HepG2 (cell line): ENCODE data around the gene VSNL1. TPM values are rescaled to one million over a fixed set of nuclear protein-coding genes. Genes with fewer than 3 reads are reported as not detected.

Source experiments
- AKAP8 ChIP-seq: sonication (generic); formaldehyde crosslinking; IDR thresholded peaks from 2 replicates; pipeline ENCODE4 v1.5.1; 2020; ENCODE audit warnings: mild to moderate bottlenecking, missing genetic modification reagents
- ATF4 ChIP-seq, 2 experiments: fragments of 450-650 bp in 1 of 2; sonication (generic) in 1 of 2; formaldehyde crosslinking; IDR thresholded peaks; 2 replicates each; pipeline versions ENCODE4 v1.5.0 to v1.8.0; 2020 to 2022; ENCODE audit warnings: mild to moderate bottlenecking in 1 of 2, missing genetic modification reagents in 1 of 2
- CBX2 ChIP-seq, 2 experiments: fragments of 200-600 bp in 1 of 2; sonication (generic); formaldehyde crosslinking in 1 of 2; IDR thresholded peaks; 2 replicates each; pipeline versions ENCODE4 v1.7.0 to v1.8.1; 2018 to 2022; ENCODE audit warnings: low read depth in 2 of 2, low read length in 1 of 2, mild to moderate bottlenecking in 1 of 2, missing genetic modification reagents in 1 of 2
- DBP ChIP-seq: sonication (generic); formaldehyde crosslinking; IDR thresholded peaks from 2 replicates; pipeline ENCODE4 v1.4.0; 2020; ENCODE audit warnings: missing genetic modification reagents; ENCODE audit errors: not compliant biosample characterization
- KDM1A ChIP-seq: IDR thresholded peaks from 2 replicates; pipeline ENCODE4 v1.6.1; 2016; ENCODE audit warnings: missing compliant biosample characterization
- MED13 ChIP-seq: sonication (generic); formaldehyde crosslinking; IDR thresholded peaks from 2 replicates; pipeline ENCODE4 v1.5.0; 2020; ENCODE audit warnings: missing genetic modification reagents
- NCOA1 ChIP-seq: sonication (generic); formaldehyde crosslinking; IDR thresholded peaks from 2 replicates; pipeline ENCODE4 v1.9.0; 2021; ENCODE audit warnings: missing genetic modification reagents
- PLRG1 ChIP-seq: fragments of 450-650 bp; conservative IDR thresholded peaks from 2 replicates; pipeline ENCODE4 v1.6.1; 2016
- RELA ChIP-seq: sonication (generic); formaldehyde crosslinking; IDR thresholded peaks from 2 replicates; pipeline ENCODE4 v1.4.0; 2020; ENCODE audit warnings: missing genetic modification reagents
- STAG1 ChIP-seq: sonication (generic); formaldehyde crosslinking; IDR thresholded peaks from 2 replicates; pipeline ENCODE4 v1.4.0; 2020; ENCODE audit warnings: missing genetic modification reagents
- XRCC5 ChIP-seq: fragments of 200-400 bp; formaldehyde crosslinking; optimal IDR thresholded peaks from 2 replicates; pipeline ENCODE3; 2017; ENCODE audit warnings: mild to moderate bottlenecking, low read length
- ZEB1 ChIP-seq: IDR thresholded peaks from 2 replicates; pipeline ENCODE4 v1.6.1; 2012; ENCODE audit warnings: mild to moderate bottlenecking, low read depth, inconsistent platforms; ENCODE audit not compliant: insufficient replicate concordance
- ZHX2 ChIP-seq, 2 experiments: sonication (generic) in 1 of 2; formaldehyde crosslinking in 1 of 2; IDR thresholded peaks; 2 replicates each; pipeline versions ENCODE4 v1.6.1 to v1.9.0; 2014 to 2022; ENCODE audit warnings: antibody characterized with exemption in 1 of 2, borderline replicate concordance in 1 of 2, inconsistent platforms in 1 of 2, low read depth in 1 of 2, missing genetic modification reagents in 1 of 2
- ZNF224 ChIP-seq: sonication (generic); formaldehyde crosslinking; IDR thresholded peaks from 2 replicates; pipeline ENCODE4 v1.5.0; 2020; ENCODE audit warnings: mild to moderate bottlenecking, missing genetic modification reagents
- ZNF282 ChIP-seq: fragments of 450-650 bp; IDR thresholded peaks from 2 replicates; pipeline ENCODE4 v1.6.1; 2018; ENCODE audit not compliant: partially characterized antibody
- ZNF335 ChIP-seq: sonication (generic); formaldehyde crosslinking; IDR thresholded peaks from 2 replicates; pipeline ENCODE4 v1.4.0; 2020; ENCODE audit warnings: missing genetic modification reagents
- ZNF740 ChIP-seq: sonication (generic); formaldehyde crosslinking; IDR thresholded peaks from 2 replicates; pipeline ENCODE4 v1.4.0; 2020; ENCODE audit warnings: missing genetic modification reagents
- ZNF770 ChIP-seq: sonication (generic); formaldehyde crosslinking; IDR thresholded peaks from 2 replicates; pipeline ENCODE4 v1.5.0; 2020; ENCODE audit warnings: mild to moderate bottlenecking, missing genetic modification reagents
- ZNF772 ChIP-seq: sonication (generic); formaldehyde crosslinking; IDR thresholded peaks from 2 replicates; pipeline ENCODE4 v1.5.0; 2020; ENCODE audit warnings: mild to moderate bottlenecking, missing genetic modification reagents
- polyA plus RNA-seq, 8 experiments: library from polyadenylated mRNA; depleted of rRNA in 3 of 8; stranded (reverse) in 7 of 8; unstranded in 1 of 8; fragments of >200 nt; fragmentation: Illumina TruSeq in 4 of 8; extraction: Trizol in 4 of 8; gene quantifications; 2 replicates each; pipeline versions ENCODE4 v1.2.1 to v1.2.3, GENCODE V29; 2011 to 2016; ENCODE audit warnings: low read depth in 4 of 8, missing spikeins in 1 of 8, mixed read lengths in 1 of 8; ENCODE audit not compliant: insufficient read depth in 1 of 8
- total RNA-seq, 5 experiments: library from RNA; depleted of rRNA; stranded (reverse); fragments of >200 nt; fragmentation: Illumina TruSeq; extraction: Trizol; gene quantifications; 2 replicates each; pipeline ENCODE4 v1.2.3, GENCODE V29; 2016; ENCODE audit warnings: low read depth in 1 of 5

Gene VSNL1
- total and polyA plus RNA-seq, 2 of the 13 experiments (the other 11 are each of a cell fraction or from before 2014, with no cell fraction given) = 63.2 to 95.9 TPM

GRCh38 chr2:17540093-17540812, at the start of gene VSNL1 (continued):
- TF ChIP-seq ZHX2 (IDR thresholded peaks at IDR 0.05; ENCODE audit: low read depth) (peak; percentile 49; the same call in 1 of the 2 replicates), ZHX2 (CRISPR knock-in tag; IDR thresholded peaks at IDR 0.05; ENCODE audit: borderline replicate concordance) (peak; percentile 76; the same call in 1 of the 2 replicates), ATF4 (CRISPR knock-in tag; IDR thresholded peaks at IDR 0.05) (peak in 1 of 2 experiments; percentile 64; a peak in 2 of 4 replicates), ZNF772 (CRISPR knock-in tag) (peak; percentile 89), XRCC5 (peak; percentile 94), DBP (CRISPR knock-in tag) (no peak), RELA (CRISPR knock-in tag) (no peak), CBX2 (IDR thresholded peaks at IDR 0.05; ENCODE audit: low read depth, low read length) (no peak), CBX2 (CRISPR knock-in tag; IDR thresholded peaks at IDR 0.05; ENCODE audit: low read depth) (0 out of 2 replicates have a peak, but pooled peaks have one; percentile 81), NCOA1 (CRISPR knock-in tag) (no peak), ZNF282 (no peak), STAG1 (CRISPR knock-in tag) (no peak), MED13 (CRISPR knock-in tag) (peak; percentile 56; the same call in 1 of the 2 replicates), PLRG1 (no peak), ZNF740 (peak; percentile 40; the same call in 1 of the 2 replicates), KDM1A (CRISPR knock-in tag) (no peak), ZEB1 (peak; percentile 92), ZNF224 (0 out of 2 replicates have a peak, but pooled peaks have one; percentile 32), ZNF335 (CRISPR knock-in tag) (peak; percentile 74; the same call in 1 of the 2 replicates), AKAP8 (CRISPR knock-in tag) (0 out of 2 replicates have a peak, but pooled peaks have one; percentile 68), ZNF770 (CRISPR knock-in tag) (no peak)
